Epidermal melanocyte (primary cell): Measurements from ENCODE around the gene MGME1.
"Not testable (repeated sequence)": the region's sequence is repeated elsewhere in the genome, so short reads cannot be mapped to it uniquely, and the experiment has no call there.

Experiments used
- DNase-seq: peaks from one replicate; pipeline ENCODE4 v3.0.0; 2011; ENCODE audit warnings: low spot score; ENCODE audit not compliant: insufficient read length

The MGME1 gene

GRCh38 chr20:18018100-18018499 is 49.3 kb downstream of the MGME1 start:
- no peak for DNase-seq

- no peak for DNase-seq
Observed at GRCh38 chr20:18019068-18019467, 50.2 kb downstream of the MGME1 start.

GRCh38 chr20:18020931-18021330 is 52.1 kb downstream of the MGME1 start:
- no peak for DNase-seq

GRCh38 chr20:18024606-18025127 is 55.8 kb downstream of the MGME1 start:
- DNase-seq, result no peak

- not testable (repeated sequence) for DNase-seq
Observed at GRCh38 chr20:18027011-18027410, 58.2 kb downstream of the MGME1 start.

GRCh38 chr20:18030020-18030419 is 61.2 kb downstream of the MGME1 start:
- DNase-seq, result no peak

- DNase-seq, result no peak
Observed at GRCh38 chr20:18031050-18031449, 62.2 kb downstream of the MGME1 start.

- no peak for DNase-seq
Observed at GRCh38 chr20:18031888-18032509, 63.2 kb downstream of the MGME1 start.

- DNase-seq, result no peak
Observed at GRCh38 chr20:18032977-18033892, 64.4 kb downstream of the MGME1 start.

- no peak for DNase-seq
Observed at GRCh38 chr20:18034039-18034438, 65.2 kb downstream of the MGME1 start.

GRCh38 chr20:18039063-18039462 is 70.2 kb downstream of the MGME1 start:
- DNase-seq, result no peak
